Mammary epithelial cell (primary cell): Measurements from ENCODE around the gene SSBP4.

ENCODE experiments used
- CTCF ChIP-seq, 2 donors: IDR thresholded peaks in 1 of 2; conservative IDR thresholded peaks in 1 of 2; 2 replicates each; pipeline ENCODE4 v1.5.1; 2011 to 2012; ENCODE audit warnings: inconsistent platforms in 2 of 2, low read length in 2 of 2, mild to moderate bottlenecking in 2 of 2, control low read depth in 1 of 2, low read depth in 1 of 2; ENCODE audit not compliant: insufficient read depth in 1 of 2; ENCODE audit errors: extremely low read depth in 1 of 2
- EZH2 ChIP-seq: IDR thresholded peaks from 2 replicates; pipeline ENCODE4 v1.6.1; 2012; ENCODE audit warnings: low read length, inconsistent platforms, borderline replicate concordance

- TF ChIP-seq CTCF (conservative IDR thresholded peaks at IDR 0.05 in 1 of 2, IDR thresholded peaks at IDR 0.05 in 1 of 2; ENCODE audit: extremely low read depth in 1 of 2, insufficient read depth in 1 of 2, low read depth in 1 of 2, low read length in 2 of 2) (no peak), EZH2 (no peak)
Observed at GRCh38 chr19:18464646-18465045, 45.4 kb downstream of the SSBP4 start.
